Spleen (tissue), 7 donors: Measurements from ENCODE around the gene S1PR5.

Source experiments
- POLR2A ChIP-seq, 3 donors: fragments of 450-650 bp; IDR thresholded peaks; one replicate each; pipeline ENCODE4 v1.5.1; 2017; ENCODE audit warnings: antibody characterized with exemption in 3 of 3, mild to moderate bottlenecking in 1 of 3
- TF ChIP-seq, protein P1 (sequence below), 11 experiments: fragments of 200-600 bp in 7 of 11; fragments of 450-650 bp in 4 of 11; sonication (generic) in 4 of 11; IDR thresholded peaks in 8 of 11; conservative IDR thresholded peaks in 3 of 11; 1 replicate in 7 of 11; 2 replicates in 4 of 11; pipeline versions ENCODE4 v1.4.0 to v1.8.0; 2016 to 2021; ENCODE audit warnings: antibody characterized with exemption in 11 of 11, inconsistent platforms in 4 of 11, mild to moderate bottlenecking in 1 of 11
- donor health status: DM: no; HTN: no; CAD: no; lungs with moderate emphysema.
- donor health status: DM: no; HTN: no; CAD: no.
- donor health status: DM: no; HTN: no; CAD: no.

- TF ChIP-seq, protein P1, sequence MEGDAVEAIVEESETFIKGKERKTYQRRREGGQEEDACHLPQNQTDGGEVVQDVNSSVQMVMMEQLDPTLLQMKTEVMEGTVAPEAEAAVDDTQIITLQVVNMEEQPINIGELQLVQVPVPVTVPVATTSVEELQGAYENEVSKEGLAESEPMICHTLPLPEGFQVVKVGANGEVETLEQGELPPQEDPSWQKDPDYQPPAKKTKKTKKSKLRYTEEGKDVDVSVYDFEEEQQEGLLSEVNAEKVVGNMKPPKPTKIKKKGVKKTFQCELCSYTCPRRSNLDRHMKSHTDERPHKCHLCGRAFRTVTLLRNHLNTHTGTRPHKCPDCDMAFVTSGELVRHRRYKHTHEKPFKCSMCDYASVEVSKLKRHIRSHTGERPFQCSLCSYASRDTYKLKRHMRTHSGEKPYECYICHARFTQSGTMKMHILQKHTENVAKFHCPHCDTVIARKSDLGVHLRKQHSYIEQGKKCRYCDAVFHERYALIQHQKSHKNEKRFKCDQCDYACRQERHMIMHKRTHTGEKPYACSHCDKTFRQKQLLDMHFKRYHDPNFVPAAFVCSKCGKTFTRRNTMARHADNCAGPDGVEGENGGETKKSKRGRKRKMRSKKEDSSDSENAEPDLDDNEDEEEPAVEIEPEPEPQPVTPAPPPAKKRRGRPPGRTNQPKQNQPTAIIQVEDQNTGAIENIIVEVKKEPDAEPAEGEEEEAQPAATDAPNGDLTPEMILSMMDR (IDR thresholded peaks at IDR 0.05 in 8 of 11, conservative IDR thresholded peaks at IDR 0.05 in 3 of 11): no peak
- no peak for TF ChIP-seq POLR2A (IDR thresholded peaks at IDR 0.05)
Measured at GRCh38 chr19:10533646-10534386, 16.6 kb upstream of the S1PR5 start.
